Stimulated activated CD4-positive, alpha-beta T cell treated with anti-CD3 and anti-CD28 coated beads, Interleukin-4, amount 100 ng/mL, for 1 hour (primary cell): ENCODE measurements around the gene MAP7.
"Not testable (repeated sequence)": the region's sequence is repeated elsewhere in the genome, so short reads cannot be mapped to it uniquely, and the experiment has no call there.

Experiments
- DNase-seq: peaks from one replicate; pipeline ENCODE4 v3.0.0-alpha.2; 2020

MAP7 gene

GRCh38 chr6:136411453-136412354 is 138.5 kb downstream of the MAP7 start:
- no peak for DNase-seq

DNA sequence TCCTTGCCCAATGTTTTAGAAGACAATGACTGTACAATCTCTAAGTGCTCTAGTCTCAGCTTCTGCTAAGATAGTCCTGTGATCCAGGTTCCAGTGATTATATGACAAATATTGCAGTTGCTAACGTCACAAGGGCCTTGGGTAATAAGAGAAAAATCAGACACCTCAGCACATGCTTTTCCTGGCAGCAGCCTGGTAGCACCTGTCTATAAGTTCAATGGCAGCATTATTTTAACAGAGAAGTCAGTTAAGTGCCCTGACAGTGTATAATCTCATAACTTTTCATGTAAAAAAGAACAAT is 139.2 kb downstream of the MAP7 start:
- DNase-seq = no peak

GRCh38 chr6:136410201-136411024 is 139.8 kb downstream of the MAP7 start:
- DNase-seq = no peak

DNA sequence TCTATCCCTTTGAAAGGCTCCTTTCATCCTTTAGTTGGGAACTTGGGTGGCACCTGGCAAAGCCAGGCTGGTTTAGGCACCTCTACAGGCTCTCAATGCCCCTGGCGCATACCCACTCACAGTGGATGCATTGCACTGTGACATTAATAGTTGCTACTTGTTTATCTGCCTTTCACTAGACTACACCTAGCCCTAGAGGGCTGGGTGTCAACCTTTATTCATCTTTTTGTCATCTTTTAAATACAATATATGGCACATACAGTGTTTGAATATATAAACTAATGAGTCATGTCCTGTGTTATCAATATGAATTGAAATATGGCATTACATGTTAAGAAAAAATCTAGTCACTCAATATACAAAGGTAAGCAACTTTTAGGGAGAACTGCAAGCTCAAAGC is 140.6 kb downstream of the MAP7 start:
- DNase-seq = no peak

DNA sequence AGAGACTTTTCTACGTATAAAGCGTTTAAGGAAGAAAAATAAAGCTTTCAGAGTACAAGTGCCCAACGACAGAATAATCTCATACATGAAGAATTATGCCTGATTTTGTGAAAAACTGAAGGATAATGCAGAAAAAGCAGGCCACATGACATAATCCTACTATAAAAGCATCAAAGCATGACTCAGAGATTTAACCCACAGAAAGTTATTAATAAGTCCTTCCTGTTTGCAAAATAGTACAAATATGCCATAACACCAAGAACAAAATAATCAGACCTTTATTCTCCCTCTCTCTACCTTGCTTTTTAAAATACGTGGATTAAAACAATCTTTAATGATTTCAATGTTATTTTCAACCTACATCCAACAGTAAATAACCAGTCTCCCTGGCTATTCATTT is 142.0 kb downstream of the MAP7 start:
- no peak for DNase-seq

- DNase-seq = no peak
Measured at GRCh38 chr6:136405420-136406029, 144.7 kb downstream of the MAP7 start.

DNA sequence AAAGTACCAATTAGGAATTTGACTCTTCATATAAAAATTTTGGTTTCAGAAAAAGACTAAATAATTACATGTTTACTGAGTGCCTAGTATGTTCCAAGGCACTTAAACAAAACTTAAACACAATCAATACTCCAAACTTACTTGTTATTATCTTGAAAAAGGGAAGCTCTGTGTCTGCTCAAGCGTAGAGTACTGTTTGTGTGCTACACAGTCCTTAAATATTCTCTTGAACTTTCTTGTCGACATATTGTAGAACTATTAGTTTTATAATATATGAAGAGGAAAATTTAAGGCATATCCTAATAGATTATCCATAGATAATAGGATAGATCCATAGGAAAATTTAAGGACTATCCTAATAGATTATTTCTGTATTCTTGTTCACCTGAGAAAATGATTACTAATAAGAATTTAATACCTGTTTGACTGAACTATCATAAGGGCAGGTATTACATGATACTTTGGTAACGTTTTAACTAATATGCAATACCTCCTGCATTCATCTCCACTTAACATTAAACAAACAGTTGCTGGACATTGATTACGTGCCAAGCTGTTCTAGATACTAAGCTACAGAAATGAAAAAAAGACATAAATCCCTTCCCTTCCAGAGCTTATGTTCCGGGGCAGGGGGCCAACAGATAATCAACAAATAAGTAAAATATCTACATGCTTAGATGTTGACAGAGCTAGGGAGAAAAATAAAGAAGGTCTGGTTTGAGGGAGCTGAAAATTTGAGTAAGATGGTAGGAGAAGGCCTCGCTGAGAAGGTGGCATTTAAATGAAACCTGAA is 145.4 kb downstream of the MAP7 start:
- no peak for DNase-seq

GRCh38 chr6:136404007-136404406 is 146.2 kb downstream of the MAP7 start:
- no peak for DNase-seq

DNA sequence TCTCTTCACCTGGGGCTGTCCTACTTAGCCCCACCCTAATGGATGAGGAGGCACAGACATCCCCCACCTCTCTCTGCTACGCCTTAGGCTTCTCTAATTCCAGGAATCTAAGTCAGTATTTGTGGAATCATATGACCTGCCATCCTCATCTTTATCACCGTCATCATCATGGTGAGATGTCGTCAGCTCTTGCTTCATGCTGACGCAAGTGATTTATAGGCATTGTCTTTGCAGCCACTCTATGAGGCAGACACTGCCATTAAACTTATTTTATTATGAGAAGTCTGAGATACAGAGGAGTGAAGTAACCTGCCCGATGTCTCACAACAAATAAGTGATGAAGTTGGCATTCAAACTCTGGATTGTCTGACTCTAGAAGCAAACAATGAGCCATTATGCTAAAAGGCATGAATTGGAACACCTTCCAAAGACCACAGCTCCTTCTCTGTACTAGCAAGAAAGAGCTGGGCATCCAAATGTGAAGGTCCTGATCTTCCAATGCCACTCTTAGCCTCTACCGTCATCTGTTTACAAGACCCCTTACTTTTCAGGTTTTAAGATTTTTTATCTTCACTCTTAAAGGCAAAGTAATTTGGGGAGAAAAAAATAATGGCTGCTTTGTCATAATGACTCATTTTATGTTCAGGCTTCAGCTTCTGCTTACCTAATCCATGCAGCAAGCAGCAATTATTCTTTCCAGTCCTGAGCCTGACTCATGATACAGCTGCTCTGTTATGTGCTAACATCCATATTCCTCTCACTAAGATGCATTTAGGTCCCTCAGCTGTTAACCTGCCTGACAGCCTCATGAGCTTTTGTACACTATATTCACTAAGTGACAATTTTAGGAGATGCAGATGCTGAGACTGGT is 146.9 kb downstream of the MAP7 start:
- no peak for DNase-seq

GRCh38 chr6:136401749-136402148 is 148.5 kb downstream of the MAP7 start:
- no peak for DNase-seq

- not testable (repeated sequence) for DNase-seq
Measured at GRCh38 chr6:136401236-136401635, 149.0 kb downstream of the MAP7 start.

DNA sequence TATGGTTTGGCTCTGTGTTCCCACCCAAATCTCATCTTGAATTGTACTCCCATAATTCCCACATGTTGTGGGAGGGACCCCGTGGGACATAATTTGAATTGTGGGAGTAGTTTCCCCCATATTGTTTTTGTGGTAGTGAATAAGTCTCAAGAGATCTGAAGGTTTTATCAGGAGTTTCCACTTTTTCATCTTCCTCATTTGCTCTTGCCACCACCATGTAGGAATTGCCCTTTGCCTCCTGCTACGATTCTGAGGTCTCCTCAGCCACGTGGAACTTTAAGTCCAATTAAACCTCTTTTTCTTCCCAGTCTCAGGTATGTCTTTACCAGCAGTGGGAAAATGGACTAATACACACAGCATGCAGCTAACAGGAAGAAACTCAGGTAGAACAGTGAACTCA is 151.8 kb downstream of the MAP7 start:
- DNase-seq = no peak

DNA sequence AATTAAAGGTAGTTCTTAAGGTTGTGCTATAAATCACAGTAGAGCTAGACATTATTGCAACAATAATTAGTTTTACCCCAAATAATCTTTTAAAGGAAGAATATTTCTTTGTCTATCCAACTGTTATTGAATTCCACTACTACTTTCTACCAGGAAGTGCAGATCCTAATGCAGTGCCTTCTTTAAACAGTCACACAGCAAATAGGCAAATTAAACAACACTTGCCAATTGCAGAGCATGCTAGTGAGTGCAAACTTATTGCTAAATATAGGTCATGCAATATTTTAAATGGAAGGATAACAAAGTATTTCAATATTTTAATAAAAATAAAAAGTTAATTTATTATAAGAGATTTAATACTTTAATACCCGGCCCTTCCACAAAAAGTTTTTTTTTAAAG is 153.3 kb downstream of the MAP7 start:
- no peak for DNase-seq

GRCh38 chr6:136390959-136391358 is 159.3 kb downstream of the MAP7 start:
- not testable (repeated sequence) for DNase-seq

DNA sequence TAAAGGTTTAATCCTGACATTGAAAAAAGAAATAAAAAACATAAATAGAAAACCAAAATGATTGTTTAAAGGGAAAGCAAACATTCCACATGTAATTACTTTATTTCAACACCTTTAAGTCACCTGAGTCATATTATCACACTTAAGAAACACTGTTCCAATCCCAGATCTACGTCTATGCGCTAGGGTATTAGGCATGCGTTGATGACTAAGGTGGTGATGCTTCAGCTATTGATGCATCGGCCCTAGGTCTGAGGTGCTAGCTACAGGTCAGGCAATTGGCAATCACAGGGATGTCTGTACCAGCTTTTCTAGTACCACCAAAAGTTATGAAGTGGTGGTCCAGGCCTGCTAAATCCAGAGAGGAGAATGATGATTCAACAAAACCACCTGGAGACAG is 162.9 kb downstream of the MAP7 start:
- no peak for DNase-seq

DNA sequence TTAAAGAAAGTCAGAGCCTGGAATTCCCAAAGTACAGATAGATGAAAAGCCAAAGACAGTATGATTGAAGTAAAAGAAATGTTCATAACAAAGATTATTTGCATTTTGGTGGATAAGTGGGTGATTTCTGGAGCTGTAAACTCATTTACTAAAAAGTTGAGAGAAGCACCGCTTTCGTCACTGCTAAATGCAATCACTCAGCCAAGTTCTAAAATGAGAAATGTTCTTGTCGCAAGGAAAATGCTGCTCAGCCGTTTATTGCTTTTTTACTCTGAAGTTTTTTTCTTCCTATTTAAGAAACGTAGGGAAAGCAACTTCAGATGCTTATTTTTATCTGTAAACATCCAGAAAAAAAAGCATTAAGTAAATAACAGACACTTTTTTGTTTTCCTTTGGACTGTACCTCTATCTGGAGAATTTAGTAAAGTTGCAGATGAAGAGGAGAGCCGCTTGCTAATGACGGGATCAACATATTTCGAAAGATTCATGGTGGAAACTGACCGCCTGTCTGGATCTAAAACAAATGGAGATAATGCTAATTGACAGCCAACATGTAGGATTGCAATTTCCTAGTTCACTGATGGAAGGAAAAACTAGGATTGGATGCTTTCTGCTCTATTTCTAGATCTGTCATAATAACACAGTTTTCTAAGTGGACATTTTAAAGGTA is 166.8 kb downstream of the MAP7 start:
- no peak for DNase-seq

DNA sequence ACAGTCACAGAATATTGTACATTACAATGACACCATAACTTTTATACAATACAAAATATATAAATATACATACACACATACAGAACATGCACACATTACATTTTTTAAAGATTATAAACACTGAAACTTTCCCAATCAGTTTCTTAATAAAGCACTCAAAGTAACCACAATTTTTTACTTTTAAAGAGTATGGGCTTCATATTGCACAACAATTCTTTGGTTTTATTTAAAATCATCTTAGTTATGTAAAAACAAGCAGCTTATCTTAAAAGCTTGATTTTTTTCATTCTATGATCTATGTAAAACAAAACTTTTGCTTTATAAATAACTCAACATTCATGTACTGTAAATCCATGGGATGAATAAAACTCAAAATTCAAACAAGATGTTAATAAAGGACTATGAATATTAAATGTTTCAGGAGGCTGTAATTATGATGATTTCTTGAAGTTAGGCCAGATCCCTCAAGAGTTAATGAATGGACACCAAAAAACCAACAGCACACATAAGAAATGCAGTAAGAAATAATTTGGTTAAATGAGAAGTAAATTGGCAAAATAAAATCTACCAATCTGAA is 167.5 kb downstream of the MAP7 start:
- no peak for DNase-seq

DNA sequence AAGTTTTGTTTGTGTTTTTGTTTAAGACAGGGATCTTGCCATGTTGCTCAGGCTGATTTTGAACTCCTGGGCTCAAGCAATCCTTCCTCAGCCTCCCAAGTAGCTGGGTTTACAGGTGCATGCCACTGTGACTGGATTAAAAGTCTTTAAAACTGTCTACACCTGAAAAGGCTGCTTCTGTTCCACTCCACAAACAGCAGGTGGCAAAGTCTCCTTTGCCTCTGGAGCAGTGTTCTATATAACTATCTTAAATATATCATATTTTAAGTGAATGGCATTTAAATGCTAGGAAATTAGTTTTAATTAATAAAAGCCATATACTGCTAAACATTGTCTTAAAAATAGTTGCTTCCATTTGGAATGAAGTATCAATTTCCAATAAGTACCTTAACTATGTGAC is 171.3 kb downstream of the MAP7 start:
- DNase-seq = no peak

- DNase-seq = not testable (repeated sequence)
Measured at GRCh38 chr6:136375836-136376235, 174.4 kb downstream of the MAP7 start.

DNA sequence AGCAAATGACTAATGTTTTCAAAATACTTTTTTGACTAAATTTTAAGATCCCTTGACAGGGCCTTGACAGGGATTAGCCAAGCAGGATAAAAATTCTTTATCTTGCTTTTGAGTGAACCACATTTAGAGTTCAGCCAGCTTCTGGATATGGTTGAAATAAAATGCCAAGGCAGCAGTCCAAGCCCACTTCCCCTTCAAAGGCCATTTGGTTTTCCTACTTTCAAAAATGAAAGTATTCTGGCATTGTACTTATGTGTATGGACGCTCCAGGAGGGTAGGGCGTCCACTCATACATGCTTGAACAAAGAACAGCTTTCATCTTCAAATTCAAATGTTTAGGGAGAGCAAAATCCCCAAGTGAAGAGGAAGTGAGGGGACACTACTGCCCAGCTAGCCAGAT is 178.3 kb downstream of the MAP7 start:
- no peak for DNase-seq
